Measurements from ENCODE around the gene PCDHB14.
A peak's percentile ranks its signal among the peaks of the same experiment; 100 is the strongest.
"Not testable (repeated sequence)": the region's sequence is repeated elsewhere in the genome, so short reads cannot be mapped to it uniquely, and the experiment has no call there.

The PCDHB14 gene

GRCh38 chr5:141199359-141200235 lies 23.5 kb upstream of the PCDHB14 start, which contains the start of gene PCDHB11:
TSS of gene PCDHB11 (plus strand) at chr5:141199627. CDS start at chr5:141199775, 148 bp downstream.
- Histone ChIP-seq H3K27ac (ENCODE audit: low read length) (no peak within 1 kb of the TSS), H3K4me3 (ENCODE audit: low read length) (peak within 1 kb of the TSS; percentile 23; the same call in 1 of the 2 replicates), H3K9me2 (replicated peaks; ENCODE audit: insufficient read depth, low read length) (no peaks in the 10 kb centered on the region), H3K9me3 (replicated peaks; ENCODE audit: insufficient read depth, low read length) (no peaks in the 10 kb centered on the region), H3K27me3 (replicated peaks; ENCODE audit: insufficient read depth, low read length) (no peaks in the 10 kb centered on the region), H3K4me2 (ENCODE audit: low read depth, low read length) (peak within 1 kb of the TSS; percentile 9; the same call in 1 of the 2 replicates), H4K20me1 (ENCODE audit: insufficient read depth, low read length) (no peaks in the 10 kb centered on the region), H3K36me3 (replicated peaks; ENCODE audit: insufficient read depth, low read length) (no peaks in the 10 kb centered on the region), H2AFZ (ENCODE audit: low read length) (0 out of 2 replicates have a peak within 1 kb of the TSS, but pooled peaks have one; percentile 36), H3F3A (ENCODE audit: insufficient read depth, low read length) (no peaks in the 10 kb centered on the region), H3K4me1 (ENCODE audit: low read length) (no peaks in the 10 kb centered on the region), H3K9ac (ENCODE audit: low read length) (no peak within 1 kb of the TSS), H3K79me2 (ENCODE audit: low read length) (no peaks in the 10 kb centered on the region)
- TF ChIP-seq EZH2phosphoT487 (IDR thresholded peaks at IDR 0.05; ENCODE audit: low read length) (no peak), EZH2 (optimal IDR thresholded peaks at IDR 0.05; ENCODE audit: low read depth, low read length) (no peak), CTCF (IDR thresholded peaks at IDR 0.05; ENCODE audit: low read length) (peak; percentile 67)
- DNase-seq = peak; percentile 50

GRCh38 chr5:141201126-141201525 lies 22.0 kb upstream of the PCDHB14 start:
- not testable (repeated sequence) for H3K79me2 ChIP-seq (ENCODE audit: low read length); H4K20me1 ChIP-seq (ENCODE audit: insufficient read depth, low read length); H3F3A ChIP-seq (ENCODE audit: insufficient read depth, low read length); H3K36me3 ChIP-seq (replicated peaks; ENCODE audit: insufficient read depth, low read length); DNase-seq; H3K27ac ChIP-seq (ENCODE audit: low read length); H3K9me3 ChIP-seq (replicated peaks; ENCODE audit: insufficient read depth, low read length); H2AFZ ChIP-seq (ENCODE audit: low read length); H3K27me3 ChIP-seq (replicated peaks; ENCODE audit: insufficient read depth, low read length); H3K9ac ChIP-seq (ENCODE audit: low read length); H3K4me1 ChIP-seq (ENCODE audit: low read length); H3K9me2 ChIP-seq (replicated peaks; ENCODE audit: insufficient read depth, low read length); H3K4me2 ChIP-seq (ENCODE audit: low read depth, low read length); H3K4me3 ChIP-seq (ENCODE audit: low read length)

DNA sequence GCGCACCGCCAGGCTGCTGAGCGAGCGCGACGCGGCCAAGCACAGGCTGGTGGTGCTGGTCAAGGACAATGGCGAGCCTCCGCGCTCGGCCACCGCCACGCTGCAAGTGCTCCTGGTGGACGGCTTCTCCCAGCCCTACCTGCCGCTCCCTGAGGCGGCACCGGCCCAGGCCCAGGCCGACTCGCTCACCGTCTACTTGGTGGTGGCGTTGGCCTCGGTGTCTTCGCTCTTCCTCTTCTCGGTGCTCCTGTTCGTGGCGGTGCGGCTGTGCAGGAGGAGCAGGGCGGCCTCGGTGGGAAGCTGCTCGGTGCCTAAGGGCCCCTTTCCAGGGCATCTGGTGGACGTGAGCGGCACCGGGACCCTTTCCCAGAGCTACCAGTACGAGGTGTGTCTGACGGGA lies 21.5 kb upstream of the PCDHB14 start:
- not testable (repeated sequence) for H2AFZ ChIP-seq (ENCODE audit: low read length); H4K20me1 ChIP-seq (ENCODE audit: insufficient read depth, low read length); H3K4me1 ChIP-seq (ENCODE audit: low read length); H3K9me3 ChIP-seq (replicated peaks; ENCODE audit: insufficient read depth, low read length); H3K79me2 ChIP-seq (ENCODE audit: low read length); H3K9ac ChIP-seq (ENCODE audit: low read length); H3K36me3 ChIP-seq (replicated peaks; ENCODE audit: insufficient read depth, low read length); DNase-seq; H3K9me2 ChIP-seq (replicated peaks; ENCODE audit: insufficient read depth, low read length); H3K4me2 ChIP-seq (ENCODE audit: low read depth, low read length); H3F3A ChIP-seq (ENCODE audit: insufficient read depth, low read length); H3K27ac ChIP-seq (ENCODE audit: low read length); H3K4me3 ChIP-seq (ENCODE audit: low read length); H3K27me3 ChIP-seq (replicated peaks; ENCODE audit: insufficient read depth, low read length)

GRCh38 chr5:141208478-141208877 lies 14.7 kb upstream of the PCDHB14 start, which contains the start of gene PCDHB12:
TSS of gene PCDHB12 (plus strand) at chr5:141208719. CDS start at chr5:141208908, 189 bp downstream.
- Histone ChIP-seq H3K4me3 (ENCODE audit: low read length) (no peak within 1 kb of the TSS), H3K27ac (ENCODE audit: low read length) (no peak within 1 kb of the TSS), H3K9me2 (replicated peaks; ENCODE audit: insufficient read depth, low read length) (no peaks in the 10 kb centered on the region), H3K9me3 (replicated peaks; ENCODE audit: insufficient read depth, low read length) (no peaks in the 10 kb centered on the region), H3K79me2 (ENCODE audit: low read length) (no peaks in the 10 kb centered on the region), H3K9ac (ENCODE audit: low read length) (no peak within 1 kb of the TSS), H2AFZ (ENCODE audit: low read length) (no peak within 1 kb of the TSS), H3K4me1 (ENCODE audit: low read length) (no peaks in the 10 kb centered on the region), H4K20me1 (ENCODE audit: insufficient read depth, low read length) (no peaks in the 10 kb centered on the region), H3K4me2 (ENCODE audit: low read depth, low read length) (no peak within 1 kb of the TSS), H3K27me3 (replicated peaks; ENCODE audit: insufficient read depth, low read length) (0 out of 2 replicates have a peak, but pooled peaks cover 4% of the 10 kb centered on the region), H3F3A (ENCODE audit: insufficient read depth, low read length) (no peaks in the 10 kb centered on the region), H3K36me3 (replicated peaks; ENCODE audit: insufficient read depth, low read length) (no peaks in the 10 kb centered on the region)
- peak; percentile 37 for DNase-seq
- TF ChIP-seq CTCF (IDR thresholded peaks at IDR 0.05; ENCODE audit: low read length) = peak; percentile 52
- TF ChIP-seq EZH2phosphoT487 (IDR thresholded peaks at IDR 0.05; ENCODE audit: low read length) = no peak
- no peak for TF ChIP-seq EZH2 (optimal IDR thresholded peaks at IDR 0.05; ENCODE audit: low read depth, low read length)

DNA sequence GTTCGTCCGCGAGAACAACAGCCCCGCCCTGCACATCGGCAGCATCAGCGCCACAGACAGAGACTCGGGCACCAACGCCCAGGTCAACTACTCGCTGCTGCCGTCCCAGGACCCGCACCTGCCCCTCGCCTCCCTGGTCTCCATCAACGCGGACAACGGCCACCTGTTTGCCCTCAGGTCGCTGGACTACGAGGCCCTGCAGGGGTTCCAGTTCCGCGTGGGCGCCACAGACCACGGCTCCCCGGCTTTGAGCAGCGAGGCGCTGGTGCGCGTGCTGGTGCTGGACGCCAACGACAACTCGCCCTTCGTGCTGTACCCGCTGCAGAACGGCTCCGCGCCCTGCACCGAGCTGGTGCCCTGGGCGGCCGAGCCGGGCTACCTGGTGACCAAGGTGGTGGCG lies 12.9 kb upstream of the PCDHB14 start:
- not testable (repeated sequence) for DNase-seq; H3K9me3 ChIP-seq (replicated peaks; ENCODE audit: insufficient read depth, low read length)

DNA sequence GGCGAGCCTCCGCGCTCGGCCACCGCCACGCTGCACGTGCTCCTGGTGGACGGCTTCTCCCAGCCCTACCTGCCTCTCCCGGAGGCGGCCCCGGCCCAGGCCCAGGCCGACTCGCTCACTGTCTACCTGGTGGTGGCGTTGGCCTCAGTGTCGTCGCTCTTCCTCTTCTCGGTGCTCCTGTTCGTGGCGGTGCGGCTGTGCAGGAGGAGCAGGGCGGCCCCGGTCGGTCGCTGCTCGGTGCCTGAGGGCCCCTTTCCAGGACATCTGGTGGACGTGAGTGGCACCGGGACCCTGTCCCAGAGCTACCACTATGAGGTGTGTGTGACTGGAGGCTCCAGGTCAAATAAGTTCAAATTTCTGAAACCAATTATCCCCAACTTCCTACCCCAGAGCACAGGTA lies 12.3 kb upstream of the PCDHB14 start:
- H3K4me3 ChIP-seq (ENCODE audit: low read length); H3K79me2 ChIP-seq (ENCODE audit: low read length); DNase-seq; H3K9ac ChIP-seq (ENCODE audit: low read length); H3K9me3 ChIP-seq (replicated peaks; ENCODE audit: insufficient read depth, low read length); H3K27me3 ChIP-seq (replicated peaks; ENCODE audit: insufficient read depth, low read length); H3K4me2 ChIP-seq (ENCODE audit: low read depth, low read length); H3F3A ChIP-seq (ENCODE audit: insufficient read depth, low read length); H2AFZ ChIP-seq (ENCODE audit: low read length); H3K27ac ChIP-seq (ENCODE audit: low read length); H4K20me1 ChIP-seq (ENCODE audit: insufficient read depth, low read length); H3K36me3 ChIP-seq (replicated peaks; ENCODE audit: insufficient read depth, low read length); H3K9me2 ChIP-seq (replicated peaks; ENCODE audit: insufficient read depth, low read length); H3K4me1 ChIP-seq (ENCODE audit: low read length): not testable (repeated sequence)

More for the DNA sequence above, 12.9 kb upstream of the PCDHB14 start:
- not testable (repeated sequence) for H3K79me2 ChIP-seq (ENCODE audit: low read length); H3K27me3 ChIP-seq (replicated peaks; ENCODE audit: insufficient read depth, low read length); H2AFZ ChIP-seq (ENCODE audit: low read length); H3K9ac ChIP-seq (ENCODE audit: low read length); H3K27ac ChIP-seq (ENCODE audit: low read length); H3K4me1 ChIP-seq (ENCODE audit: low read length); H3K4me2 ChIP-seq (ENCODE audit: low read depth, low read length); H3K36me3 ChIP-seq (replicated peaks; ENCODE audit: insufficient read depth, low read length); H4K20me1 ChIP-seq (ENCODE audit: insufficient read depth, low read length); H3F3A ChIP-seq (ENCODE audit: insufficient read depth, low read length); H3K9me2 ChIP-seq (replicated peaks; ENCODE audit: insufficient read depth, low read length); H3K4me3 ChIP-seq (ENCODE audit: low read length)
